ENCODE measurements around the gene CCN6. TPM values are rescaled to one million over a fixed set of nuclear protein-coding genes. Genes with fewer than 3 reads are reported as not detected.
A peak's percentile ranks its signal among the peaks of the same experiment; 100 is the strongest.

Gene CCN6
- total and polyA plus RNA-seq, 4 donors: 0.57 to 0.69 TPM; not detected in 2

DNA sequence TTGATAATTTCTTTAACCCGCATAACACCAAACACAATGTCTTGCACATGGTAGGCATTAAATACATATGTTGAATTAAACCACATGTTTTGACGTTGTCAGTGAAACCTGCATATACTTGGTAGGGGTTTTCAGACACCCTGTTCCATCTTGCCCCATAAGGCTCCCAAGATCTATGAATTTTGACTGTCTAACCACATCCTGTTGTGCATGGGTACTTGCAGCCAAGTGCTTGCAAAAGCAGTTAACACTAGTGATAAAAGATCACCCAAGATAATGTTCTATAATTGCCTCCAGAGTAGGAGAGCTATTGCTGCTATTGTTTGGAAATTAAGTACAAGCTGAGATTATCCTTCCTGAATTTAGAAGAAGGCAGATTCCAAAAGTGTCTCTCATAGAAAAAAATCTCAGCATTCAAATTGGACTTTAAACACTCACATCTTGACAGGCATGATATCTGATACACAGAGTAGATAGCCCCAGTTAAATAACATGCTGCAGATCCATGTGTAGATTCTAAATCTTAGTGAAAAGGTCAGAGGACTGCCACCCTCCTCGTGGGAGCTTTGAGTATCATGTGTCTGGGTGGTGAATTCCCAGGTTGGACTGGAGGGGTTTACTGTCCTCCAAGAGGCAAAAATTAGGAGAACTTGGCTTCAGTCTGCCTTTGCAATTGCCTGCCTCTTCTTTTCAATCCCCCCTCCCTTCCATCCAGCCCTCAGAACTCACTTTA is 25.8 kb upstream of the CCN6 start:
- Histone ChIP-seq H3K4me1 (ENCODE audit: control insufficient read depth, insufficient read depth, low read length) (peaks cover 4% of the 10 kb centered on the region), H3K27me3 (ENCODE audit: control insufficient read depth, insufficient read depth, low read length) (no peaks in the 10 kb centered on the region), H3K9me3 (ENCODE audit: control insufficient read depth, insufficient read depth, low read length) (peaks cover 3% of the 10 kb centered on the region), H3K27ac (ENCODE audit: low read depth, low read length) (no peak overlapping the region), H3K36me3 (ENCODE audit: control insufficient read depth, insufficient read depth, low read length) (no peaks in the 10 kb centered on the region), H3K4me3 (ENCODE audit: low read depth, low read length) (no peak overlapping the region)
- DNase-seq (ENCODE audit: low read depth in 4 of 6, low spot score in 6 of 6): no peak
- WGBS (ENCODE audit: insufficient coverage): 100% methylated on average over 1 of the region's 3 CpGs

GRCh38 chr6:112029045-112029822 is 24.7 kb upstream of the CCN6 start:
- Histone ChIP-seq H3K4me3 (ENCODE audit: low read depth, low read length) (no peak overlapping the region), H3K27me3 (ENCODE audit: control insufficient read depth, insufficient read depth, low read length) (no peaks in the 10 kb centered on the region), H3K9me3 (ENCODE audit: control insufficient read depth, insufficient read depth, low read length) (no peaks in the 10 kb centered on the region), H3K36me3 (ENCODE audit: control insufficient read depth, insufficient read depth, low read length) (no peaks in the 10 kb centered on the region), H3K27ac (ENCODE audit: low read depth, low read length) (no peak overlapping the region), H3K4me1 (ENCODE audit: control insufficient read depth, insufficient read depth, low read length) (peaks cover 8% of the 10 kb centered on the region)
- whole genome bisulfite sequencing (ENCODE audit: insufficient coverage): 58% methylated on average over 9 of the region's 15 CpGs
- DNase-seq (ENCODE audit: low read depth in 4 of 6, low spot score in 6 of 6): peak in 2 of 6 donors; percentile 70 to 84

DNA sequence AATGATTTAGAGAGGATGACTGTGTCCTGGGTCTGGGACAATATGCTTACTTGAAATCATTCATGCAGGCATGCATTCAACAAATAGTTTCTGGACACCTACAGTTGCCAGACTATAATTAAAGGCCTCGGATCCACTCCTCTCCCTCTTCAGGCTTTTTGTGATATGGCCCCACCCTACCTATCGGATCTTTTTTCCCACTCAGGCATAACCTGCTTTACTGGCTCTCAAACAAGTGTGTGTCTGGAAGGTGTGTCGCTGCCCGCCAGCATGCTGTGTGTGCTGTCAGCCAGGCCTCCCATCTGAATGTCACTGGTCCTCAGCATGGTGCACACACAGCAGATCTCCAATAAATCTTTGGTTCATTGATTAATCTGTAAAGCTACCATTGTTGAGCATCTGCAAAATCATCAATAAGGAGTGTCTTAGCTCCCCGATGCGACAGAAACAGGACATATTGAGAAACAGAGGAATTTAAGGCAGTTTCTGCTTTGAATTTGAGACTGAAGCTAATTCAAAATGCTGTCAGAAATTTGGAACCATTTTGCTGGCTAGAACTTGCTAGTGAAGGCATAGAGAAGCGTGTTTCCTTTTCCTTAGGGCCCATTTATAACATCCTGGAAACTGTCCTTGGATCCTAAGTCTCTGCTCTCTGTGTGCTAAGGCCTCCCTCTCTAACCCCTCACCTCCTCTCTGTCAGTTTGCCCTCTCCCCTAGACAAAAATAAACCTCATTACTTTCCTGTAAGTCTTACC is 23.5 kb upstream of the CCN6 start:
- Histone ChIP-seq H3K4me1 (ENCODE audit: control insufficient read depth, insufficient read depth, low read length) (peaks cover 14% of the 10 kb centered on the region), H3K27me3 (ENCODE audit: control insufficient read depth, insufficient read depth, low read length) (no peaks in the 10 kb centered on the region), H3K27ac (ENCODE audit: low read depth, low read length) (no peak overlapping the region), H3K36me3 (ENCODE audit: control insufficient read depth, insufficient read depth, low read length) (no peaks in the 10 kb centered on the region), H3K9me3 (ENCODE audit: control insufficient read depth, insufficient read depth, low read length) (no peaks in the 10 kb centered on the region), H3K4me3 (ENCODE audit: low read depth, low read length) (no peak overlapping the region)
- 70% methylated on average over 3 of the region's 7 CpGs for WGBS (ENCODE audit: insufficient coverage)
- peak in 1 of 6 donors; percentile 62 for DNase-seq (ENCODE audit: low read depth in 4 of 6, low spot score in 6 of 6)

- no peaks in the 10 kb centered on the region for H3K36me3 ChIP-seq (ENCODE audit: control insufficient read depth, insufficient read depth, low read length)
- peaks cover 14% of the 10 kb centered on the region for H3K4me1 ChIP-seq (ENCODE audit: control insufficient read depth, insufficient read depth, low read length)
- no peak overlapping the region for H3K4me3 ChIP-seq (ENCODE audit: low read depth, low read length)
- H3K9me3 ChIP-seq (ENCODE audit: control insufficient read depth, insufficient read depth, low read length): no peaks in the 10 kb centered on the region
- DNase-seq (ENCODE audit: low read depth in 4 of 6, low spot score in 6 of 6): no peak
- no peaks in the 10 kb centered on the region for H3K27me3 ChIP-seq (ENCODE audit: control insufficient read depth, insufficient read depth, low read length)
- H3K27ac ChIP-seq (ENCODE audit: low read depth, low read length): no peak overlapping the region
- WGBS (ENCODE audit: insufficient coverage): no CpG with 5 or more reads among the region's 3 CpGs
Measured at GRCh38 chr6:112030961-112031660, 22.8 kb upstream of the CCN6 start.

- Histone ChIP-seq H3K36me3 (ENCODE audit: control insufficient read depth, insufficient read depth, low read length) (no peaks in the 10 kb centered on the region), H3K4me3 (ENCODE audit: low read depth, low read length) (no peak overlapping the region), H3K4me1 (ENCODE audit: control insufficient read depth, insufficient read depth, low read length) (peaks cover 14% of the 10 kb centered on the region), H3K27ac (ENCODE audit: low read depth, low read length) (no peak overlapping the region), H3K9me3 (ENCODE audit: control insufficient read depth, insufficient read depth, low read length) (no peaks in the 10 kb centered on the region), H3K27me3 (ENCODE audit: control insufficient read depth, insufficient read depth, low read length) (no peaks in the 10 kb centered on the region)
- DNase-seq (ENCODE audit: low read depth in 4 of 6, low spot score in 6 of 6): no peak
- WGBS (ENCODE audit: insufficient coverage): 76% methylated on average over 4 of the region's 6 CpGs
Measured at GRCh38 chr6:112031960-112032359, 21.9 kb upstream of the CCN6 start.

GRCh38 chr6:112032728-112033127 is 21.2 kb upstream of the CCN6 start:
- 72% methylated on average over 3 of the region's 6 CpGs for WGBS (ENCODE audit: insufficient coverage)
- H3K4me1 ChIP-seq (ENCODE audit: control insufficient read depth, insufficient read depth, low read length): peaks cover 18% of the 10 kb centered on the region
- no peaks in the 10 kb centered on the region for H3K36me3 ChIP-seq (ENCODE audit: control insufficient read depth, insufficient read depth, low read length)
- no peak overlapping the region for H3K4me3 ChIP-seq (ENCODE audit: low read depth, low read length)
- no peaks in the 10 kb centered on the region for H3K9me3 ChIP-seq (ENCODE audit: control insufficient read depth, insufficient read depth, low read length)
- H3K27ac ChIP-seq (ENCODE audit: low read depth, low read length): no peak overlapping the region
- DNase-seq (ENCODE audit: low read depth in 4 of 6, low spot score in 6 of 6): no peak
- no peaks in the 10 kb centered on the region for H3K27me3 ChIP-seq (ENCODE audit: control insufficient read depth, insufficient read depth, low read length)

- Histone ChIP-seq H3K27ac (ENCODE audit: low read depth, low read length) (peak overlapping the region; percentile 70), H3K27me3 (ENCODE audit: control insufficient read depth, insufficient read depth, low read length) (no peaks in the 10 kb centered on the region), H3K36me3 (ENCODE audit: control insufficient read depth, insufficient read depth, low read length) (no peaks in the 10 kb centered on the region), H3K4me1 (ENCODE audit: control insufficient read depth, insufficient read depth, low read length) (peaks cover 29% of the 10 kb centered on the region), H3K9me3 (ENCODE audit: control insufficient read depth, insufficient read depth, low read length) (no peaks in the 10 kb centered on the region), H3K4me3 (ENCODE audit: low read depth, low read length) (no peak overlapping the region)
- WGBS (ENCODE audit: insufficient coverage): 27% methylated on average over 3 of the region's 6 CpGs
- DNase-seq (ENCODE audit: low read depth in 4 of 6, low spot score in 6 of 6): peak in 4 of 6 donors; percentile 44 to 86 (median 76)
Measured at GRCh38 chr6:112033791-112034615, 19.9 kb upstream of the CCN6 start.

DNA sequence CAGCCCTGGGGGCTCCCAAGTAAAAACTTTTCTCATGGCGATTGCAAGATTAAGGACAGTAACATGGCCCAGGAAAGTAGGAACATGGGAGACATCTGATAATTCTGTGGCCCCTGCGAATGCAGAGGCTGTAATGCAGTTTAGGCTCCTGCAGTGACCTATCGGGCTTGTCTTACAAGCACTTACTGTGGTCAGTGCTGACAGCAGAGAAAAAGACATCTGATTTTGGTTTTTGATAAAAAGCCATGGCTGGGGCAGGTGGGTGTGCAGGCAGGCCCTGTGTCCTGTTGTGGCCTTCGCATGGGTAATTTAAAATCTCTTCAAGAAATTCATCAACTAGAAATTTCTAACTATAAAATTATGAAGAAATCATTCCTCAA is 19.3 kb upstream of the CCN6 start:
- DNase-seq (ENCODE audit: low read depth in 4 of 6, low spot score in 6 of 6): no peak
- no peaks in the 10 kb centered on the region for H3K36me3 ChIP-seq (ENCODE audit: control insufficient read depth, insufficient read depth, low read length)
- no peak overlapping the region for H3K4me3 ChIP-seq (ENCODE audit: low read depth, low read length)
- no peaks in the 10 kb centered on the region for H3K9me3 ChIP-seq (ENCODE audit: control insufficient read depth, insufficient read depth, low read length)
- H3K4me1 ChIP-seq (ENCODE audit: control insufficient read depth, insufficient read depth, low read length): peaks cover 30% of the 10 kb centered on the region
- 88% methylated on average over 3 of the region's 4 CpGs for WGBS (ENCODE audit: insufficient coverage)
- no peak overlapping the region for H3K27ac ChIP-seq (ENCODE audit: low read depth, low read length)
- H3K27me3 ChIP-seq (ENCODE audit: control insufficient read depth, insufficient read depth, low read length): no peaks in the 10 kb centered on the region
